Right atrium auricular region (tissue), 2 donors: ENCODE results near the gene ZNF487. TPM values are rescaled to one million over a fixed set of nuclear protein-coding genes. Genes with fewer than 3 reads are reported as not detected.

ENCODE experiments used
- DNase-seq: peaks from one replicate; pipeline ENCODE4 v3.0.0-alpha.2; 2019; ENCODE audit warnings: low spot score
- H3K27ac ChIP-seq, 2 donors: fragments of 200-600 bp; sonication (generic); 1 replicate in 1 of 2; 2 replicates in 1 of 2; pipeline ENCODE4 v1.5.1; 2016 to 2019
- H3K27me3 ChIP-seq, 2 donors: fragments of 200-600 bp; sonication (generic); one replicate each; pipeline versions ENCODE4 v1.5.1 to v1.6.0; 2017 to 2019
- H3K36me3 ChIP-seq: fragments of 200-600 bp; sonication (generic); one replicate; pipeline ENCODE4 v1.5.1; 2016
- H3K4me1 ChIP-seq, 2 donors: fragments of 200-600 bp; sonication (generic); one replicate each; pipeline versions ENCODE4 v1.5.1 to v1.6.0; 2017 to 2019
- H3K4me3 ChIP-seq, 2 donors: fragments of 200-600 bp; sonication (generic); 1 replicate in 1 of 2; 2 replicates in 1 of 2; pipeline ENCODE4 v1.5.1; 2017 to 2019; ENCODE audit warnings: mild to moderate bottlenecking in 1 of 2, moderate library complexity in 1 of 2
- H3K9me3 ChIP-seq, 2 donors: fragments of 200-600 bp; sonication (generic); one replicate each; pipeline ENCODE4 v1.5.1; 2019
- CTCF ChIP-seq, 2 donors: fragments of 200-600 bp; sonication (generic); IDR thresholded peaks; one replicate each; pipeline ENCODE4 v1.5.1; 2019; ENCODE audit warnings: antibody characterized with exemption in 2 of 2
- total RNA-seq, 2 donors: library from RNA; depleted of rRNA; stranded (reverse); fragments of >200 nt; gene quantifications; one replicate each; pipeline ENCODE4 v1.1.0, GENCODE V29; 2016

ZNF487 gene
- total RNA-seq, 2 donors from 2014 or later: 3.9 to 4.9 TPM

GRCh38 chr10:43402176-43402575, 34.7 kb upstream of the ZNF487 start:
- Histone ChIP-seq H3K27ac (no peak overlapping the region), H3K27me3 (no peaks in the 10 kb centered on the region), H3K36me3 (peaks cover 6% of the 10 kb centered on the region), H3K4me3 (no peak overlapping the region), H3K4me1 (peaks cover 0 to 75% of the 10 kb centered on the region in 2 donors), H3K9me3 (no peaks in the 10 kb centered on the region)
- no peak for TF ChIP-seq CTCF (IDR thresholded peaks at IDR 0.05)
- no peak for DNase-seq

GRCh38 chr10:43402880-43403452, 33.9 kb upstream of the ZNF487 start:
- no peaks in the 10 kb centered on the region for H3K9me3 ChIP-seq
- H3K36me3 ChIP-seq: peaks cover 6% of the 10 kb centered on the region
- no peak for TF ChIP-seq CTCF (IDR thresholded peaks at IDR 0.05)
- H3K27ac ChIP-seq: no peak overlapping the region
- no peak overlapping the region for H3K4me3 ChIP-seq
- no peaks in the 10 kb centered on the region for H3K27me3 ChIP-seq
- peaks cover 0 to 70% of the 10 kb centered on the region in 2 donors for H3K4me1 ChIP-seq
- no peak for DNase-seq

- H3K9me3 ChIP-seq: no peaks in the 10 kb centered on the region
- no peak for TF ChIP-seq CTCF (IDR thresholded peaks at IDR 0.05)
- H3K27me3 ChIP-seq: no peaks in the 10 kb centered on the region
- no peak overlapping the region for H3K27ac ChIP-seq
- DNase-seq: no peak
- peaks cover 6% of the 10 kb centered on the region for H3K36me3 ChIP-seq
- no peak overlapping the region for H3K4me3 ChIP-seq
- H3K4me1 ChIP-seq: peaks cover 0 to 65% of the 10 kb centered on the region in 2 donors
These were observed 32.8 kb upstream of the ZNF487 start for GRCh38 chr10:43403911-43404703.

- no peak overlapping the region for H3K4me3 ChIP-seq
- no peak for DNase-seq
- H3K4me1 ChIP-seq: peaks cover 0 to 63% of the 10 kb centered on the region in 2 donors
- H3K27ac ChIP-seq: no peak overlapping the region
- no peaks in the 10 kb centered on the region for H3K9me3 ChIP-seq
- TF ChIP-seq CTCF (IDR thresholded peaks at IDR 0.05): no peak
- H3K36me3 ChIP-seq: peaks cover 2% of the 10 kb centered on the region
- H3K27me3 ChIP-seq: no peaks in the 10 kb centered on the region
These were observed 32.2 kb upstream of the ZNF487 start for GRCh38 chr10:43404704-43405084.

GRCh38 chr10:43407148-43407575, 29.7 kb upstream of the ZNF487 start:
- peak overlapping the region; percentile 98 to 100 for H3K27ac ChIP-seq
- peaks cover 0 to 59% of the 10 kb centered on the region in 2 donors for H3K4me1 ChIP-seq
- H3K36me3 ChIP-seq: no peaks in the 10 kb centered on the region
- H3K27me3 ChIP-seq: no peaks in the 10 kb centered on the region
- H3K9me3 ChIP-seq: no peaks in the 10 kb centered on the region
- TF ChIP-seq CTCF (IDR thresholded peaks at IDR 0.05): no peak
- no peak for DNase-seq
- peak overlapping the region; percentile 69 to 77 for H3K4me3 ChIP-seq
